OCI-LY7 (cell line): ENCODE measurements around the gene TPRN. TPM values are rescaled to one million over a fixed set of nuclear protein-coding genes. Genes with fewer than 3 reads are reported as not detected.

Experiments
- BruUV-seq: library from RNA; stranded (reverse); fragments of 400-500 nt; replicated peaks from 2 replicates; lab custom pipeline; 2021; lab: Mats Ljungman, UMichigan
- CTCF ChIA-PET: fragments of 300-600 bp; sonication (Branson Sonifier 250); formaldehyde crosslinking; loops from one replicate; lab custom pipeline; 2022; ENCODE audit warnings: antibody characterized with exemption; ENCODE audit not compliant: unreplicated experiment; lab: Charles Lee
- POLR2A ChIA-PET: fragments of 300-600 bp; sonication (Branson Sonifier 250); formaldehyde crosslinking; loops from one replicate; lab custom pipeline; 2022; ENCODE audit warnings: antibody characterized with exemption; lab: Charles Lee
- DNase-seq: peaks from one replicate; pipeline ENCODE4 v3.0.0-alpha.2; 2015; ENCODE audit warnings: low spot score
- H2AFZ ChIP-seq: fragments of 200-600 bp; sonication (generic), shearing (Covaris generic); 2 replicates; pipeline ENCODE4 v1.6.1; 2014; ENCODE audit warnings: mild to moderate bottlenecking, antibody characterized with exemption, low read length, moderate library complexity
- H3K27ac ChIP-seq: fragments of 200-600 bp; sonication (generic); 2 replicates; pipeline ENCODE4 v1.5.1; 2014; ENCODE audit warnings: mixed run types, low read depth, mild to moderate bottlenecking, moderate library complexity, low read length, inconsistent platforms; ENCODE audit not compliant: poor library complexity, severe bottlenecking
- H3K36me3 ChIP-seq: fragments of 200-600 bp; sonication (generic); 2 replicates; pipeline ENCODE4 v1.6.1; 2014; ENCODE audit warnings: mild to moderate bottlenecking, antibody characterized with exemption, low read length, moderate library complexity, mixed read lengths; ENCODE audit not compliant: insufficient read depth
- H3K4me1 ChIP-seq: fragments of 200-600 bp; sonication (generic); 2 replicates; pipeline ENCODE4 v1.5.1; 2014; ENCODE audit warnings: mild to moderate bottlenecking, low read length; ENCODE audit not compliant: insufficient read depth, poor library complexity, severe bottlenecking
- H3K4me2 ChIP-seq: fragments of 200-600 bp; sonication (generic); 2 replicates; pipeline ENCODE4 v1.6.1; 2014; ENCODE audit warnings: mild to moderate bottlenecking, low read length
- H3K4me3 ChIP-seq: fragments of 200-600 bp; sonication (generic); 2 replicates; pipeline ENCODE4 v1.5.1; 2014; ENCODE audit warnings: mild to moderate bottlenecking, low read depth, low read length; ENCODE audit not compliant: poor library complexity, severe bottlenecking
- H3K79me2 ChIP-seq: fragments of 200-600 bp; sonication (generic); 2 replicates; pipeline ENCODE4 v1.6.1; 2016; ENCODE audit warnings: low read depth, mild to moderate bottlenecking, low read length, moderate library complexity, mixed read lengths; ENCODE audit not compliant: insufficient read depth
- H3K9me2 ChIP-seq: fragments of 200-600 bp; sonication (generic); 2 replicates; pipeline ENCODE4 v1.6.1; 2016; ENCODE audit warnings: mild to moderate bottlenecking, low read length, mixed read lengths; ENCODE audit not compliant: insufficient read depth
- H3K9me3 ChIP-seq: fragments of 200-600 bp; sonication (generic); 2 replicates; pipeline ENCODE4 v1.6.1; 2014; ENCODE audit warnings: mild to moderate bottlenecking, mixed run types, low read length, mixed read lengths
- H4K20me1 ChIP-seq: fragments of 200-600 bp; sonication (generic); 2 replicates; pipeline ENCODE4 v1.6.1; 2014; ENCODE audit warnings: mild to moderate bottlenecking, antibody characterized with exemption, low read length, moderate library complexity, mixed read lengths; ENCODE audit not compliant: insufficient read depth
- EZH2phosphoT487 ChIP-seq: fragments of 200-600 bp; sonication (generic); IDR thresholded peaks from 2 replicates; pipeline ENCODE4 v1.6.1; 2018; ENCODE audit warnings: low read depth, borderline replicate concordance, mild to moderate bottlenecking, mixed run types, antibody characterized with exemption, low read length, moderate library complexity, mixed read lengths
- intact Hi-C: fragments of 100-400 bp; cut with micrococcal nuclease; formaldehyde crosslinking; loops from one replicate; pipeline ENCODE4 v1.10.0; 2022; ENCODE audit not compliant: unreplicated experiment
- total RNA-seq, 2 experiments: library from RNA; depleted of rRNA in 1 of 2; stranded (reverse); fragments of >200 nt in 1 of 2; shearing (Covaris generic) in 1 of 2; gene quantifications; 2 replicates each; pipeline ENCODE4 v1.2.3, GENCODE V29; 2014 to 2022
- TF ChIP-seq, protein P1 (sequence below): fragments of 200-600 bp; sonication (generic); conservative IDR thresholded peaks from 2 replicates; pipeline ENCODE4 v1.5.1; 2014; ENCODE audit warnings: mild to moderate bottlenecking, antibody characterized with exemption, low read length, moderate library complexity, mixed read lengths

Gene TPRN
- total RNA-seq, 2 experiments from 2014 or later, result 9.0 to 15.9 TPM

GRCh38 chr9:137160054-137160425 lies 40.5 kb downstream of the TPRN start:
- H3K4me2 ChIP-seq, result no peak overlapping the region
- H3K79me2 ChIP-seq, result no peaks in the 10 kb centered on the region
- intact Hi-C loops, result no loop called here
- H2AFZ ChIP-seq, result no peak overlapping the region
- ChIA-PET CTCF (no interaction called here), POLR2A (interaction anchor here (0.6 to 0.7 kb wide), 2 partner anchors 62 to 173 kb away, joined by 3 read pairs; no protein-coding TSS in a partner anchor)
- H3K9me2 ChIP-seq, result no peaks in the 10 kb centered on the region
- no peaks in the 10 kb centered on the region for H3K9me3 ChIP-seq
- no peak overlapping the region for H3K27ac ChIP-seq
- TF ChIP-seq EZH2phosphoT487, result no peak
- TF ChIP-seq, protein P1, sequence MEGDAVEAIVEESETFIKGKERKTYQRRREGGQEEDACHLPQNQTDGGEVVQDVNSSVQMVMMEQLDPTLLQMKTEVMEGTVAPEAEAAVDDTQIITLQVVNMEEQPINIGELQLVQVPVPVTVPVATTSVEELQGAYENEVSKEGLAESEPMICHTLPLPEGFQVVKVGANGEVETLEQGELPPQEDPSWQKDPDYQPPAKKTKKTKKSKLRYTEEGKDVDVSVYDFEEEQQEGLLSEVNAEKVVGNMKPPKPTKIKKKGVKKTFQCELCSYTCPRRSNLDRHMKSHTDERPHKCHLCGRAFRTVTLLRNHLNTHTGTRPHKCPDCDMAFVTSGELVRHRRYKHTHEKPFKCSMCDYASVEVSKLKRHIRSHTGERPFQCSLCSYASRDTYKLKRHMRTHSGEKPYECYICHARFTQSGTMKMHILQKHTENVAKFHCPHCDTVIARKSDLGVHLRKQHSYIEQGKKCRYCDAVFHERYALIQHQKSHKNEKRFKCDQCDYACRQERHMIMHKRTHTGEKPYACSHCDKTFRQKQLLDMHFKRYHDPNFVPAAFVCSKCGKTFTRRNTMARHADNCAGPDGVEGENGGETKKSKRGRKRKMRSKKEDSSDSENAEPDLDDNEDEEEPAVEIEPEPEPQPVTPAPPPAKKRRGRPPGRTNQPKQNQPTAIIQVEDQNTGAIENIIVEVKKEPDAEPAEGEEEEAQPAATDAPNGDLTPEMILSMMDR, result no peak
- H4K20me1 ChIP-seq, result no peaks in the 10 kb centered on the region
- no peak for DNase-seq
- BruUV-seq, result no TSS peak
- no peak overlapping the region for H3K4me3 ChIP-seq
- H3K36me3 ChIP-seq, result no peaks in the 10 kb centered on the region
- peaks cover 30% of the 10 kb centered on the region for H3K4me1 ChIP-seq

- Histone ChIP-seq H3K9me3 (no peaks in the 10 kb centered on the region), H3K4me3 (no peak overlapping the region), H3K36me3 (no peaks in the 10 kb centered on the region), H3K4me1 (peaks cover 30% of the 10 kb centered on the region), H3K79me2 (no peaks in the 10 kb centered on the region), H2AFZ (no peak overlapping the region), H3K9me2 (no peaks in the 10 kb centered on the region), H3K27ac (no peak overlapping the region), H3K4me2 (0 out of 2 replicates have a peak overlapping the region, but pooled peaks have one; percentile 23), H4K20me1 (no peaks in the 10 kb centered on the region)
- intact Hi-C loops, result loop anchor here (10.0 kb wide), 1 partner anchor 615 kb away; the partner anchor contains the start of gene NOTCH1
- TF ChIP-seq EZH2phosphoT487, result no peak
- TF ChIP-seq, protein P1, result no peak
- ChIA-PET CTCF (no interaction called here), POLR2A (interaction anchor here (0.8 kb wide), 1 partner anchor 9 kb away, joined by 5 read pairs; no protein-coding TSS in a partner anchor)
- no peak for DNase-seq
- BruUV-seq, result no TSS peak
Observed at GRCh38 chr9:137159105-137160053, 41.2 kb downstream of the TPRN start.
